ENCODE results near the gene PLD5.
"Not testable (repeated sequence)": the region's sequence is repeated elsewhere in the genome, so short reads cannot be mapped to it uniquely, and the experiment has no call there.

Gene PLD5

GRCh38 chr1:242416657-242417056 lies 107.8 kb downstream of the PLD5 start:
- DNase-seq (ENCODE audit: low read depth), result no peak

GRCh38 chr1:242412921-242413320 lies 111.6 kb downstream of the PLD5 start:
- DNase-seq (ENCODE audit: low read depth), result no peak

GRCh38 chr1:242411901-242412300 lies 112.6 kb downstream of the PLD5 start:
- DNase-seq (ENCODE audit: low read depth), result no peak

GRCh38 chr1:242405947-242406346 lies 118.5 kb downstream of the PLD5 start:
- no peak for DNase-seq (ENCODE audit: low read depth)

- no peak for DNase-seq (ENCODE audit: low read depth)
Observed at GRCh38 chr1:242404296-242404695, 120.2 kb downstream of the PLD5 start.

- no peak for DNase-seq (ENCODE audit: low read depth)
Observed at GRCh38 chr1:242402956-242403355, 121.5 kb downstream of the PLD5 start.

GRCh38 chr1:242401937-242402336 lies 122.6 kb downstream of the PLD5 start:
- no peak for DNase-seq (ENCODE audit: low read depth)

- no peak for DNase-seq (ENCODE audit: low read depth)
Observed at GRCh38 chr1:242398351-242398750, 126.1 kb downstream of the PLD5 start.

GRCh38 chr1:242391896-242392295 lies 132.6 kb downstream of the PLD5 start:
- DNase-seq (ENCODE audit: low read depth), result no peak

GRCh38 chr1:242376121-242376520 lies 148.4 kb downstream of the PLD5 start:
- not testable (repeated sequence) for DNase-seq (ENCODE audit: low read depth)

- DNase-seq (ENCODE audit: low read depth), result not testable (repeated sequence)
Observed at GRCh38 chr1:242350446-242350845, 174.1 kb downstream of the PLD5 start.

GRCh38 chr1:242349636-242350035 lies 174.9 kb downstream of the PLD5 start:
- DNase-seq (ENCODE audit: low read depth), result no peak

- DNase-seq (ENCODE audit: low read depth), result not testable (repeated sequence)
Observed at GRCh38 chr1:242330865-242331264, 193.6 kb downstream of the PLD5 start.

- not testable (repeated sequence) for DNase-seq (ENCODE audit: low read depth)
Observed at GRCh38 chr1:242327381-242327780, 197.1 kb downstream of the PLD5 start.

- DNase-seq (ENCODE audit: low read depth), result not testable (repeated sequence)
Observed at GRCh38 chr1:242321981-242322380, 202.5 kb downstream of the PLD5 start.

GRCh38 chr1:242318140-242318539 lies 206.4 kb downstream of the PLD5 start:
- no peak for DNase-seq (ENCODE audit: low read depth)

GRCh38 chr1:242314865-242315264 lies 209.6 kb downstream of the PLD5 start:
- not testable (repeated sequence) for DNase-seq (ENCODE audit: low read depth)

- DNase-seq (ENCODE audit: low read depth), result not testable (repeated sequence)
Observed at GRCh38 chr1:242314085-242314649, 210.3 kb downstream of the PLD5 start.

GRCh38 chr1:242308681-242309080 lies 215.8 kb downstream of the PLD5 start:
- DNase-seq (ENCODE audit: low read depth), result not testable (repeated sequence)

GRCh38 chr1:242293781-242294180 lies 230.7 kb downstream of the PLD5 start:
- DNase-seq (ENCODE audit: low read depth), result not testable (repeated sequence)

- not testable (repeated sequence) for DNase-seq (ENCODE audit: low read depth)
Observed at GRCh38 chr1:242288067-242288466, 236.4 kb downstream of the PLD5 start.

GRCh38 chr1:242282758-242283485 lies 241.6 kb downstream of the PLD5 start:
- DNase-seq (ENCODE audit: low read depth), result not testable (repeated sequence)

- not testable (repeated sequence) for DNase-seq (ENCODE audit: low read depth)
Observed at GRCh38 chr1:242278406-242278805, 246.1 kb downstream of the PLD5 start.

- DNase-seq (ENCODE audit: low read depth), result not testable (repeated sequence)
Observed at GRCh38 chr1:242276769-242277168, 247.7 kb downstream of the PLD5 start.

Measured in stimulated activated CD8-positive, alpha-beta memory T cell treated with anti-CD3 and anti-CD28 coated beads, Interleukin-12 subunit alpha, Interleukin-12 subunit beta, amount 100 ng/mL, for 4 hours (primary cell).